ENCODE results near the gene KCNB1.

Gene KCNB1

GRCh38 chr20:49337357-49337756 lies 145.1 kb downstream of the KCNB1 start:
- H3K4me1 ChIP-seq = no peaks in the 10 kb centered on the region
- H3K36me3 ChIP-seq = no peaks in the 10 kb centered on the region
- H3K4me3 ChIP-seq (ENCODE audit: low read depth, low read length) = no peak overlapping the region
- no peaks in the 10 kb centered on the region for H3K27me3 ChIP-seq
- no peaks in the 10 kb centered on the region for H3K9me3 ChIP-seq
- no peak for TF ChIP-seq CTCF (IDR thresholded peaks at IDR 0.05; ENCODE audit: low read depth, low read length)
- DNase-seq = no peak

GRCh38 chr20:49336786-49337185 lies 145.7 kb downstream of the KCNB1 start:
- no peaks in the 10 kb centered on the region for H3K27me3 ChIP-seq
- DNase-seq = no peak
- no peaks in the 10 kb centered on the region for H3K4me1 ChIP-seq
- no peak for TF ChIP-seq CTCF (IDR thresholded peaks at IDR 0.05; ENCODE audit: low read depth, low read length)
- no peak overlapping the region for H3K4me3 ChIP-seq (ENCODE audit: low read depth, low read length)
- H3K9me3 ChIP-seq = no peaks in the 10 kb centered on the region
- H3K36me3 ChIP-seq = no peaks in the 10 kb centered on the region

- no peaks in the 10 kb centered on the region for H3K27me3 ChIP-seq
- no peaks in the 10 kb centered on the region for H3K36me3 ChIP-seq
- no peak for DNase-seq
- H3K9me3 ChIP-seq = no peaks in the 10 kb centered on the region
- no peak for TF ChIP-seq CTCF (IDR thresholded peaks at IDR 0.05; ENCODE audit: low read depth, low read length)
- H3K4me1 ChIP-seq = no peaks in the 10 kb centered on the region
- no peak overlapping the region for H3K4me3 ChIP-seq (ENCODE audit: low read depth, low read length)
These were observed 147.0 kb downstream of the KCNB1 start for GRCh38 chr20:49335476-49335875.

GRCh38 chr20:49330701-49331615 lies 151.5 kb downstream of the KCNB1 start:
- Histone ChIP-seq H3K36me3 (no peaks in the 10 kb centered on the region), H3K4me1 (no peaks in the 10 kb centered on the region), H3K9me3 (no peaks in the 10 kb centered on the region), H3K27me3 (peaks cover 17% of the 10 kb centered on the region), H3K4me3 (ENCODE audit: low read depth, low read length) (no peak overlapping the region)
- no peak for TF ChIP-seq CTCF (IDR thresholded peaks at IDR 0.05; ENCODE audit: low read depth, low read length)
- DNase-seq = no peak

GRCh38 chr20:49328790-49329189 lies 153.7 kb downstream of the KCNB1 start:
- no peak overlapping the region for H3K4me3 ChIP-seq (ENCODE audit: low read depth, low read length)
- no peaks in the 10 kb centered on the region for H3K36me3 ChIP-seq
- H3K9me3 ChIP-seq = no peaks in the 10 kb centered on the region
- TF ChIP-seq CTCF (IDR thresholded peaks at IDR 0.05; ENCODE audit: low read depth, low read length) = no peak
- DNase-seq = no peak
- peaks cover 27% of the 10 kb centered on the region for H3K27me3 ChIP-seq
- no peaks in the 10 kb centered on the region for H3K4me1 ChIP-seq

- H3K36me3 ChIP-seq = no peaks in the 10 kb centered on the region
- no peaks in the 10 kb centered on the region for H3K9me3 ChIP-seq
- no peak for DNase-seq
- H3K4me3 ChIP-seq (ENCODE audit: low read depth, low read length) = no peak overlapping the region
- TF ChIP-seq CTCF (IDR thresholded peaks at IDR 0.05; ENCODE audit: low read depth, low read length) = no peak
- H3K4me1 ChIP-seq = no peaks in the 10 kb centered on the region
- H3K27me3 ChIP-seq = peaks cover 27% of the 10 kb centered on the region
These were observed 156.4 kb downstream of the KCNB1 start for GRCh38 chr20:49326026-49326425.
